Head of caudate nucleus (tissue), 42 donors: Measurements from ENCODE around the gene NR1I3.
"Not testable (repeated sequence)": the region's sequence is repeated elsewhere in the genome, so short reads cannot be mapped to it uniquely, and the experiment has no call there.

ENCODE experiments used
- DNase-seq, 42 donors: peaks; one replicate each; pipeline versions ENCODE4 v3.0.0 to v3.0.0-alpha.2; 2020 to 2021; ENCODE audit warnings: mixed read lengths in 7 of 42
- intact Hi-C: fragments of 100-400 bp; cut with DNase I; formaldehyde crosslinking; loops from one replicate; pipeline ENCODE4 v1.15.0; 2022

NR1I3 gene

DNA sequence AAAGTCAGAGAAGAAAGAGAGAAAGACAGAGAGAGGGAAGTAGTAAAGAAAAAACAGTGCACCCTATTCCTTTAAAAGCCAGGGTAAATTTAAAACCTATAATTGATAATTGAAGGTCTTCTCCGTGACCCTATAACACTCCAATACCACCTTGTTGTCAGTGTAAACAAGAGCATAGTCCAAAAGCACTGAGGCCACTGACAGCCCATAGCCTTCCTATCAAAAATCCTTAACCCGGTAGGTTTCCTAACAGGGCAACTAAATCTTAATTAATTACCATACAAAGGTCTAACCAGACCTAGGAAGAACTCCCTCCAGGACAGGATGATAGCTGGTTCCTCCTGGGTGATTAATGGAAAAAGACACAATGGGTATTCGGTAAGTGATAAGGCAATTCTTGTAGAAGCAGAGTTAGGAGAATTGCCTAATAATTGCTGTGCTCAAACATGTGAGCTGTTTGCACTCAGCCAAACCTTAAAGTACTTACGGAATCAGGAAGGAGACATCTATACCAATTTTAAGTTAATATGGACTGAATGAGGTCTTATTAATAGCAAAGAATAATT is 18.0 kb upstream of the NR1I3 start:
- intact Hi-C loops, DNase-seq: not testable (repeated sequence)

DNA sequence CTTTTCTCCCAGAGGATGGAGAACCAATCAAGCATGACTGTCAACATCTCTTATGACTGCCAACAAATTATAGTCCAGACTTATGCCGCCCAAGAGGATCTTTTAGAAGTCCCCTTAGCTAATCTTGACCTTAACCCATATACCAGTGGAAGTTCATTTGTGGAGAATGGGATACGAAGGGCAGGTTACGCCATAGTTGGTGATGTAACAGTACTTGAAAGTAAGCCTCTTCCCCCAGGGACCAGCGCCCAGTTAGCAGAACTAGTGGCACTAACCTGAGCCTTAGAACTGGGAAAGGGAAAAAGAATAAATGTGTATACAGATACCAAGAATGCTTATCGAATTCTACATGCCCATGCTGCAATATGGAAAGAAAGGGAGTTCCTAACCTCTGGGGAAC is 17.3 kb upstream of the NR1I3 start:
- intact Hi-C loops, result not testable (repeated sequence)

DNA sequence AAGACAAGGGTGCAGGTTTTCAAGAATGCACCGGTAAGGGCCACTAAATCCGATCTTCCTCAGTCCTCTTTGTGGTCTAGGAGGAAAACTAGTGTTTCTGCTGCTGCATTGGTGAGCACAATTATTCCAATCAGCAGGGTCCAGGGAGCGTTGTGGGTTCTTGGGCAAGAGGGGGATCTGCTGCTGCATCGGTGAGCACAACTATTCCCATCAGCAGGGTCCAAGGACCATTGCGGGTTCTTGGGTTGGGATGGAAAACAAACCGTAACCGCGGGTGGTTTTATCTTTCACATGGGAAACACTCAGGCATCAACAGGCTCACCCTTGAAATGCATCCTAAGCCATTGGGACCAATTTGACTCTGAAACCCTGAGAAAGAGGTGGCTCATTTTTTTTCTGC is 13.6 kb upstream of the NR1I3 start:
- intact Hi-C loops, result no loop called here
- no peak for DNase-seq

More for the DNA sequence above, 17.3 kb upstream of the NR1I3 start:
- not testable (repeated sequence) for DNase-seq

- no peak for DNase-seq
These were observed 12.8 kb upstream of the NR1I3 start for GRCh38 chr1:161250829-161251228.

GRCh38 chr1:161250100-161250499 is 12.1 kb upstream of the NR1I3 start:
- intact Hi-C loops, DNase-seq: not testable (repeated sequence)

More at GRCh38 chr1:161250829-161251228, 12.8 kb upstream of the NR1I3 start:
- intact Hi-C loops, result no loop called here

DNA sequence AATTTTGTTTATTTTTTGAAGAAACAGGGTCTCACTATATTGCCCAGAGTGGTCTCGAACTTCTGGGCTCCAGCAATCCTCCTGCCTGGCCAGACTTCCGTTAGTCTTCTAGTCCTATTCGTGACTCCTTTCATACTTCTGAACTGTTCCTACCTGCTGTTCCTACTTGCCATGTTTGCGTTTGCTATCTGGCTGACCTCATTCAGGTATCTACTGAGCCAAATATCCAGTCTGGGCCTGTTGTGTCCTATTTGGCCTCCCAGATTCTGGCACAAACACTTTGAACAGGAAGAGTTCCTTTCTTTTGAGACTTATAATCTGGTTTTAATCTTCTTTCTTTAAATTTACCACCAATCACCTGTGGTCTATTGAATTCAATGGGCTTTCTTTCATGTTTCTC is 6.9 kb upstream of the NR1I3 start:
- intact Hi-C loops, result no loop called here
- no peak for DNase-seq

- no peak for DNase-seq
- intact Hi-C loops, result no loop called here
These were observed 4.3 kb upstream of the NR1I3 start for GRCh38 chr1:161242313-161242712.

GRCh38 chr1:161241682-161242081 is 3.7 kb upstream of the NR1I3 start:
- intact Hi-C loops, result no loop called here
- DNase-seq, result no peak

- DNase-seq, result no peak
- intact Hi-C loops, result no loop called here
These were observed 1.8 kb downstream of the NR1I3 start for GRCh38 chr1:161235957-161236775.

DNA sequence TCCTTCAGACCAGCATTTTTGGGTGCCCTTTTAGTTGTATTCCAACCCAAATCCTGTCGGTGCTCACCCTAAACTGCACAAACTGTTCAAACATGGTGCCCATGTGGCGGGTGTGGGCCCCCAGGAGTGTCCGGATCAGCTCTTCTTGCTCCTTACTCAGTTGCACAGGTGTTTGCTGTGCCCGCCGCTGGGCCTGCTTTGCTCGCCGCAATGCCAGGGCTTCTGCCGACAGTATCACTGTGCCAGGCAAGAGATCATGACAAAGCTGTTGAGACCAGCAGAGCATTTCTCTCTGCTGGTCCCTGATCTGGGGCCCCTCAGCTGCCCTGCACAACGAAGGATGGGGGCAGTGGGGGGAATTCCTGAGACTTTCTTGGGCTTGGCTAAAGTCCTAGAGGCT is 4.9 kb downstream of the NR1I3 start:
- intact Hi-C loops, result no loop called here
- DNase-seq, result no peak

GRCh38 chr1:161230762-161231161 is 7.2 kb downstream of the NR1I3 start:
- intact Hi-C loops, result no loop called here
- DNase-seq, result no peak

DNA sequence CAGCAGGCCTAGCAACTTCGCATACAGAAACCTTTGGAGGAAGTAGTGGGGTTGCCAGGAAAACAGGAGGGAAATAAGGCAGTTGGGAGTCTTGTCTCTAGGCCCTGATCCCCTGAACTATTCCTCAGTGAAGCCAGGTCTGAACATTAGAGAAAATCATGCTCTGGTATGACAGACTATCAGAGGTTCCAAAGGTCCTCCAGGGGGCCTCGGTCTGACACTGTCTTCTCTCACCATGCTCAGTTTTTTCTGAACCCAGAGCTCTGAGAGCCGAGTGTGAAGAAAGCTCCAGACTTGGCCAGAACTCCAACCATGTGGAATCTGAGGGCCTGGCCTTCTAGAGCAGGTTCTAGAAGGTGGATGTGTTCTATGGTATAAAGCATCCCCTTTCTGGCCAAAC is 8.1 kb downstream of the NR1I3 start:
- intact Hi-C loops, result loop anchor here (5.0 kb wide), 3 partner anchors 62 to 157 kb away; partner anchors contain the start of gene SDHC
- DNase-seq, result peak in 1 of 42 donors; percentile 25

GRCh38 chr1:161228032-161228431 is 10.0 kb downstream of the NR1I3 start:
- intact Hi-C loops, result loop anchor here (5.0 kb wide), 3 partner anchors 64 to 159 kb away; partner anchors contain the start of gene SDHC
- DNase-seq, result no peak

DNA sequence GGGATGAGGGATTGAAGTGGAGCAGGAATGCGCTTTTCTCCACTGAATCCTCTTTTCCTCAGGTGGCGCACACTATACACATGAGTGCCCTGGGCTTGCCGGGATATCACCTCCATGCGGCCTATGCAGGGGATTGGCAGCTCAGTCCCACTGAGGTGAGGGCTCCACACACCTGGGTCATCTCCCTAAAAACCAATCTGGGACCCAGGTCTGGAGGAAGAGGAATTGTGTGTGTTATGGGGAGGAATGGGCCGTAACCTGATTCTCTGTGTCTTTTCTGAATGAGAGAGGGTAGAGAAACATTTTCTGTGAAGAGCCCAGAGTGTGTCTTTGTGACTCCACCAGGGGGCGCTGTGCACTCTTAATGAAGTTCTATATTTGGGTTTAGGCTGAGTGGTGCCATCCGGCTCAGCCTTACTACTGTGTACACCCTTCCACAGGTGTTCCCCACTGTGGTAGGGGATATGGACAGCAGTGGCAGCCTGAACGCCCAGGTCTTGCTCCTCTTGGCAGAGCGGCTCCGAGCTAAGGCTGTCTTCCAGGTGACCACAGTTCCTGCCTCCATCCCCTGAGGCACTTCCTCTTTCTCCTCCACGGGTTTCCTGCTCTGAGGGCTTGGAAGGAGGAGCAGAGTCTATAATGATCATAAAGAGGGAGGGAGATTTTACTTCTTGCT is 10.7 kb downstream of the NR1I3 start:
- DNase-seq, result peak; percentile 76 to 96 (median 89)
- intact Hi-C loops, result loop anchor here (2.0 to 5.0 kb wide), 4 partner anchors 25 to 160 kb away; partner anchors contain the start of genes NDUFS2 and SDHC

DNA sequence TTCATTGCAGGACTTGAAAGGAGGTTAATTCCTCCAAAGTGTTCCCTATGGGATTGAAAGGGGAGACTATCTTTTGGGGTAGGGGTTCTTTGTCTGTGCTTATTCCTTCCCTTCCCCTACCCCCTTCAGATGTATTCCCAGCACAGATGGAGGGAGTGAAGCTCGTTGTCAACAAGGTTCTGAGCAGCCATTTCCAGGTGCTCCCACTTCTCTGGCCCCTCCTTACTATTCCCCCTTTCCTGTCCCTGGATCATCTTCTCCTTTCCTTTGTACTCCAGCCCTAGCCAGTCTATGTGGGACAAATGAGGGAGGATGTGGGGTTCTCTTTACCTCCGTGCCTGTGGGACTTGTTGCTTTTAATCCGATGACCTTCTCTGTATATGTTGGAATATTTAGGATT is 11.2 kb downstream of the NR1I3 start:
- intact Hi-C loops, result loop anchor here (2.0 to 5.0 kb wide), 4 partner anchors 24 to 161 kb away; partner anchors contain the start of genes NDUFS2 and SDHC
- DNase-seq, result no peak

DNA sequence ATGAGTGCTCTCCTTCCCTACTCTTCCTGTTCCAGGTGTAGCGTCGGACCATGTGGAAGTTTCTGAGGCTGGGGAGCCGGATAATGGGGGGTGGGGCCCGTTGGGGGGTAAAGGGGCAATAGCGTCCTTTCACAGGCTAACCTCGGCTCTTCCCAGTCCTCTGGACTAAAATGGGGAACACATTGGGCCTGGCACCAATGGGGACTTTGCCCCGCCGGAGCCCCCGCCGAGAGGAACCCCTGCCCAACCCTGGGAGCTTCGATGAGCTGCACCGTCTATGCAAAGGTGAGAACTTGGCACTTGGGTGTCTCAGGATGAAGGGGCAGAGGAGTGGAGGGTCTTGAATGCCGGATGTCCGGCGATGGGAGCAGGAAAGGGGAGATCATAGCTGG is 11.7 kb downstream of the NR1I3 start:
- intact Hi-C loops, result loop anchor here (2.0 to 5.0 kb wide), 4 partner anchors 24 to 161 kb away; partner anchors contain the start of genes NDUFS2 and SDHC

GRCh38 chr1:161225534-161226319 is 12.3 kb downstream of the NR1I3 start, which contains the start of gene TOMM40L:
TSS of gene TOMM40L (plus strand) at chr1:161226060. CDS start at chr1:161226490, 430 bp downstream.
- intact Hi-C loops, result loop anchor here (2.0 to 5.0 kb wide), 4 partner anchors 23 to 162 kb away; partner anchors contain the start of genes NDUFS2 and SDHC
- peak; percentile 82 to 98 (median 93) for DNase-seq

More for the DNA sequence above, 11.7 kb downstream of the NR1I3 start:
- peak in 2 of 42 donors; percentile 19 to 25 for DNase-seq

DNA sequence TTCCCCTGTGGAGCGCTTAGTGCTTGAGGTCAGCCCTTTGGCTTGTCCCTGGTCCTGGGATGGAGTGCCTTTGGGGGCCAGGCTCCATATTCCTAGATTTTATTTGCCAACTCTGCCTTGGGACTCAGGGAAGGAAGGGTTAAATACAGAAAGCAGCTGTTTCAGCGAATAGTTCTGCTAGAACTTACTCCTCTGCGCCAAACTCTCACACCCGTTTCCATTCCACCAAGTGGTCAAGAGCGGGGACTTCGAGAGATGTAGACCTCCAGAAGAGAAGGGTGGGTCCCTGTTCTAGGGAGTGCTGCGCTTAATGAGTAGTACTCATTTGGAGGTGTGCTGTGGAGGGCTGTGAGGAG is 12.8 kb downstream of the NR1I3 start:
- no peak for DNase-seq
- intact Hi-C loops, result loop anchor here (5.0 kb wide), 3 partner anchors 67 to 162 kb away; partner anchors contain the start of gene SDHC

DNA sequence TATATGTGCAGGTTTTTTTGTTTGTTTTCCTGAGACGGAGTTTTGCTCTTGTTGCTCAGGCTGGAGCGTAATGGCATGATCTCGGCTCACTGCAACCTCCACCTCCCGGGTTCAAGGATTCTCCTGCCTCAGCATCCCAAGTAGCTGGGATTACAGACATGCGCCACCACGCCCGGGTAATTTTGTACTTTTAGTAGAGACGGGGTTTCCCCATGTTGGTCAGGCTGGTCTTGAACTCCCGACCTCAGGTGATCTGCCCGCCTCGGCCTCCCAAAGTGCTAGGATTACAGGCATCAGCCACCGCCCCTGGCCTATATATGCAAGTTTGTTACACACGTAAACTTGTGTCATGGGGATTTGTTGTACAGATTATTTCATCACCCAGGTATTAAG is 13.3 kb downstream of the NR1I3 start:
- intact Hi-C loops, result loop anchor here (5.0 kb wide), 3 partner anchors 68 to 163 kb away; partner anchors contain the start of gene SDHC

More for the DNA sequence above, 13.3 kb downstream of the NR1I3 start:
- DNase-seq, result not testable (repeated sequence)
